ENCODE measurements around the gene GPR160.

DNA sequence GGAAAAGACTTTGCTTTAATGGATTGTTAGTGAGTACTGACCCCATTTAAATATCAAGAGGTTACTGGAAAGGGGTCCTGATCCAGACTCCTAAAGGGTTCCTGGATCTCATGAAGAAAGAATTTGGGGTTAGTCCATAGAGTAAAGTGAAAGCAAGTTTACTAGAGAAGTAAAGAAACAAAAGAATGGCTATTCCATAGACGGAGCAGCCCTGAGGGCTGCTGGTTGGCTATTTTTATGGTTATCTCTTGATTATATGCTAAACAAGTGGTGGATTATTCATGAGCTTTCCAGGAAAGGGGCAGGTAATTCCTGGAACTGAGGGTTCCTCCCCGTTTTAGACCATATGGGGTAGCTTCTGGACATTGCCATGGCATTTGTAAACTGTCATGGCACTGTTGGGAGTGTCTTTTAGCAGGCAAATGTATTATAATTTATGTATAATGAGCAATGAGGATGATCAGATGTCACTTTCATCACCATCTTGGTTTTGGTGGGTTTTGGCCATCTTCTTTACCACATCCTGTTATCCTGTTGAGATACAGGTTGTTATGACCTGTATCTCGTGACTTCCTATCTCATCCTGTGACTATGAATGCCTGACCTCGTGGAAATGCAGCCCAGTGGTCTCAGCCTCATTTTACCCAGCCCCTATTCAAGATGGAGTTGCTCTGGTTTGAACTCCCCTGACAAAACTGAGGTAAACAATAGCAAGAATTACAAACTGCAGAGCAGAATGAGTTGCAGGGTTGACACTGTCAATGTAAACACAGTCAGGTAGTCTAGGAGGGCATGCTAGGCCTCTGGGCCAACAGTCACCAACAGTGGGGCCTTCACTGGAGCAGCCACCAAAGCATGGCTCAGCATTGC is 10.3 kb upstream of the GPR160 start:
- TF ChIP-seq, protein P1, sequence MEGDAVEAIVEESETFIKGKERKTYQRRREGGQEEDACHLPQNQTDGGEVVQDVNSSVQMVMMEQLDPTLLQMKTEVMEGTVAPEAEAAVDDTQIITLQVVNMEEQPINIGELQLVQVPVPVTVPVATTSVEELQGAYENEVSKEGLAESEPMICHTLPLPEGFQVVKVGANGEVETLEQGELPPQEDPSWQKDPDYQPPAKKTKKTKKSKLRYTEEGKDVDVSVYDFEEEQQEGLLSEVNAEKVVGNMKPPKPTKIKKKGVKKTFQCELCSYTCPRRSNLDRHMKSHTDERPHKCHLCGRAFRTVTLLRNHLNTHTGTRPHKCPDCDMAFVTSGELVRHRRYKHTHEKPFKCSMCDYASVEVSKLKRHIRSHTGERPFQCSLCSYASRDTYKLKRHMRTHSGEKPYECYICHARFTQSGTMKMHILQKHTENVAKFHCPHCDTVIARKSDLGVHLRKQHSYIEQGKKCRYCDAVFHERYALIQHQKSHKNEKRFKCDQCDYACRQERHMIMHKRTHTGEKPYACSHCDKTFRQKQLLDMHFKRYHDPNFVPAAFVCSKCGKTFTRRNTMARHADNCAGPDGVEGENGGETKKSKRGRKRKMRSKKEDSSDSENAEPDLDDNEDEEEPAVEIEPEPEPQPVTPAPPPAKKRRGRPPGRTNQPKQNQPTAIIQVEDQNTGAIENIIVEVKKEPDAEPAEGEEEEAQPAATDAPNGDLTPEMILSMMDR (conservative IDR thresholded peaks at IDR 0.05; ENCODE audit: low read length): no peak
- TF ChIP-seq EZH2phosphoT487 (IDR thresholded peaks at IDR 0.05; ENCODE audit: borderline replicate concordance): no peak

Measured in Loucy (cell line).